Cardiac muscle cell (in vitro differentiated cells and primary cell): ENCODE measurements around the gene TRIO. TPM values are rescaled to one million over a fixed set of nuclear protein-coding genes. Genes with fewer than 3 reads are reported as not detected.
A peak's percentile ranks its signal among the peaks of the same experiment; 100 is the strongest.

Experiments
- DNase-seq, 2 donors: peaks; one replicate each; pipeline versions ENCODE4 v3.0.0 to v3.0.0-alpha.2; 2010 to 2017; ENCODE audit warnings: low read depth in 1 of 2, low spot score in 1 of 2
- H3K27ac ChIP-seq: fragments of 200-600 bp; sonication (generic); 2 replicates; pipeline ENCODE4 v1.5.1; 2016
- H3K27me3 ChIP-seq: fragments of 200-600 bp; sonication (generic); 2 replicates; pipeline ENCODE4 v1.6.0; 2016; ENCODE audit warnings: control low read depth
- H3K36me3 ChIP-seq: fragments of 200-600 bp; sonication (generic); 2 replicates; pipeline ENCODE4 v1.5.1; 2016; ENCODE audit warnings: control low read depth
- H3K4me1 ChIP-seq: fragments of 200-600 bp; sonication (generic); 2 replicates; pipeline ENCODE4 v1.8.1; 2017; ENCODE audit warnings: low read depth, mild to moderate bottlenecking, mixed run types
- H3K4me3 ChIP-seq: fragments of 200-600 bp; sonication (generic); 2 replicates; pipeline ENCODE4 v1.5.1; 2016; ENCODE audit warnings: mild to moderate bottlenecking
- H3K9me3 ChIP-seq: fragments of 200-600 bp; sonication (generic); 2 replicates; pipeline ENCODE4 v1.5.1; 2017; ENCODE audit warnings: low read depth, mild to moderate bottlenecking, control low read depth
- polyA plus RNA-seq: library from polyadenylated mRNA; unstranded; fragments of >200 nt; fragmentation: Nextera tagmentation; extraction: Ambion mirVana; gene quantifications from 2 replicates; pipeline ENCODE4 v1.2.1, GENCODE V29; 2016
- total RNA-seq: library from RNA; depleted of rRNA; stranded (reverse); fragments of >200 nt; gene quantifications from 2 replicates; pipeline ENCODE4 v1.2.3, GENCODE V29; 2016
- TF ChIP-seq, protein P1 (sequence below): IDR thresholded peaks from 2 replicates; pipeline ENCODE4 v1.5.1; 2012; ENCODE audit warnings: low read depth, mild to moderate bottlenecking, low read length

The TRIO gene
- total and polyA plus RNA-seq, 2 experiments from 2014 or later: 15.5 to 104 TPM

DNA sequence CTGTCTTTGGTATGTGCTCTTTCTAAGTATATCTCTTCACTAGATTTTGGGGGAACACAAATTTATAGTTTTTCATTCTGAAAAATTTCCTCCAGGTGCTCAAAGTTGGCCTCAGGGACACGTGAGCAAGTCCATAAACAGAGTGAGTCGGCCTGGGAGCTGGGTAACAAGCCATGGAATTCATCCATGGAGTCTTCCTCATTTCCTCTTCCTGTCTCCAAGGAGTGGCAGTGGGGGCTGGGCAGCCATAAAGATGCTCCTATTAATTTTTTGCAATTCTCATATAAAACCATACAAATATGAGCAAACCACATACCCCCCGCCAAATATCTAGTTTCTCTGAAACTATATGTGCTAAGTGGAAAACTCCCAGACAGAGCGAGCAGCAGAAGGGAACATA lies 301.9 kb downstream of the TRIO start:
- Histone ChIP-seq H3K27ac (peak overlapping the region; percentile 74), H3K27me3 (no peaks in the 10 kb centered on the region), H3K9me3 (no peaks in the 10 kb centered on the region), H3K36me3 (no peaks in the 10 kb centered on the region), H3K4me1 (peaks cover 15% of the 10 kb centered on the region), H3K4me3 (no peak overlapping the region)
- TF ChIP-seq, protein P1, sequence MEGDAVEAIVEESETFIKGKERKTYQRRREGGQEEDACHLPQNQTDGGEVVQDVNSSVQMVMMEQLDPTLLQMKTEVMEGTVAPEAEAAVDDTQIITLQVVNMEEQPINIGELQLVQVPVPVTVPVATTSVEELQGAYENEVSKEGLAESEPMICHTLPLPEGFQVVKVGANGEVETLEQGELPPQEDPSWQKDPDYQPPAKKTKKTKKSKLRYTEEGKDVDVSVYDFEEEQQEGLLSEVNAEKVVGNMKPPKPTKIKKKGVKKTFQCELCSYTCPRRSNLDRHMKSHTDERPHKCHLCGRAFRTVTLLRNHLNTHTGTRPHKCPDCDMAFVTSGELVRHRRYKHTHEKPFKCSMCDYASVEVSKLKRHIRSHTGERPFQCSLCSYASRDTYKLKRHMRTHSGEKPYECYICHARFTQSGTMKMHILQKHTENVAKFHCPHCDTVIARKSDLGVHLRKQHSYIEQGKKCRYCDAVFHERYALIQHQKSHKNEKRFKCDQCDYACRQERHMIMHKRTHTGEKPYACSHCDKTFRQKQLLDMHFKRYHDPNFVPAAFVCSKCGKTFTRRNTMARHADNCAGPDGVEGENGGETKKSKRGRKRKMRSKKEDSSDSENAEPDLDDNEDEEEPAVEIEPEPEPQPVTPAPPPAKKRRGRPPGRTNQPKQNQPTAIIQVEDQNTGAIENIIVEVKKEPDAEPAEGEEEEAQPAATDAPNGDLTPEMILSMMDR: no peak
- DNase-seq: no peak

DNA sequence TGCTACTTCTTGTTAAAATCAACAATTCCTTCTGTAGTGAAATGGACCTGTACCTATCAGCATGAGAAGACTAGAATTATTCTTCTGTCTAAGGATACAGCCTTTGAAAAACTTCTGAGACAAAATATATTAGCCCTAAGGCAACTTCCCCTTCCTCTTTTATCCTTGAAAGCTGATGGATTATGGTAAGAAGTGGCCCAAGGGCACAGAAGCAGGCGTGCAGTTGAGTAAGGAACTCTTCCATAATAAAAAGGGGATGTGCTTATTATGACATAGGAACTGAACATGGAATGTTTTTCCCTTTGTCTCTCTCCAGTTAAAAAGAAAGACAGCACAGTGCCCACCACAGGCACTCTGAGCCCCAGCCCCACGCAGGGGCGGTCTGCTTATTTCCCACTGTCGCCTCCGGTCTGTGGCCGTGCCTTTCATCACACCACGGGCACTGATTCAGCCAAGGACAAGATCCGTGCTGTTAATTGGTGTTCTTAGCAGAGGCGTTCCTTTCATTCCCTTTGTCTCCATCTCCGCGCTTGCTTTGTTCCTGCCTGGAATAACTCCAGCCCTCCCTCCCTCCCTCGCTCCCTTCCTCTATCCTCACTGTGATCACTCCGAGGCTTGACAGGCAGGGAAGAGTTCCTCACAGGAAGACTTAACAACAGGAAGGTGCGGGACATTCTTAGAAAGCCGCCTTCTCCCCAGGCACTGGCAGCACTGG lies 302.6 kb downstream of the TRIO start:
- TF ChIP-seq, protein P1: no peak
- Histone ChIP-seq H3K36me3 (no peaks in the 10 kb centered on the region), H3K9me3 (no peaks in the 10 kb centered on the region), H3K4me1 (peaks cover 15% of the 10 kb centered on the region), H3K4me3 (no peak overlapping the region), H3K27ac (peak overlapping the region; percentile 74), H3K27me3 (no peaks in the 10 kb centered on the region)
- peak; percentile 50 to 76 for DNase-seq

DNA sequence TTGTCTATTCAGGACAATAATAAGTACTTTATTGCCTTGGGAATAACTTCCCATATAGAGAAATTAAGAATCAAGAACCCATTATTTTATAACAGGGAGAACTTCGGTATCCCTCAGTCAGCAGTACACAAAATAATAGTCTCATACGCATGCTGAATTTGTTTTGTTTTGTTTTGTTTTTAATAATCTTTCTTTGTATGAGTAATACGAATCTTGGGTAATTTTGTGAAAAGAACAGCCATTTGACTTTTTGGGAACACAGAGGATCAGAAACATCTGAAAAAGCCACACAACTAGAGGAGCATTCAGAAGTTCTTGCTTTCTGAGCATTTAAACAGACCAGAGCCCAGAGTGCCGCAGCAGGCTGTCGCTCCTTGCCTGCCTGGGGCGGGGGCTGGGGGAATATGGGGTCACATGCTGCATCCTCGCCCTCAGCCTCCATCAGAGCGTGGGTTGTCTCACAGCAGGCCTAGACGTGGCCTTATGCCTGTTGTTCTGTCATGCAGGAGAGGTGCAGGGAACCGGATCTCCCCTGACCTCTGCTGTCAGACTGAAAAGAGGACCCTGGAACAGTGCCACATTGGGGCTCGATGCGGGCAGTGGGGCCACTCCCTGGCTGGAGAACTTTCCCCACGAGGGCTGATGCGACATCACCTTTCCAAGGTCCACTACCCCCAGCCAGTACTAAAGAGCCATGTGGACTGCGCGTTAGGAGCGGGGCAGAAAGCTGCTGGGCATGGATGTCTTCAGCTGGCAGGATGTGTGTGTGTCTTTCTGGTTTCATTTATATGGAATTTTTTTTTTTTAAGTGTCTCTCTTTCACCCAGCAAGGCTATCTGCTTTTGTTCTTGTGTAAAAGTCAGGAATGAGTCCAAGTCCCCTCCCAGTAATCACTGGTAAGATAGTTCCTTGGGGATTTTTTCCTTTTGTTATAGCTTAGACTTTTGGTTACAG lies 305.1 kb downstream of the TRIO start:
- Histone ChIP-seq H3K4me1 (peaks cover 18% of the 10 kb centered on the region), H3K9me3 (no peaks in the 10 kb centered on the region), H3K27ac (peak overlapping the region; percentile 41), H3K36me3 (no peaks in the 10 kb centered on the region), H3K4me3 (no peak overlapping the region), H3K27me3 (no peaks in the 10 kb centered on the region)
- DNase-seq: peak; percentile 18 to 84
- TF ChIP-seq, protein P1: no peak

DNA sequence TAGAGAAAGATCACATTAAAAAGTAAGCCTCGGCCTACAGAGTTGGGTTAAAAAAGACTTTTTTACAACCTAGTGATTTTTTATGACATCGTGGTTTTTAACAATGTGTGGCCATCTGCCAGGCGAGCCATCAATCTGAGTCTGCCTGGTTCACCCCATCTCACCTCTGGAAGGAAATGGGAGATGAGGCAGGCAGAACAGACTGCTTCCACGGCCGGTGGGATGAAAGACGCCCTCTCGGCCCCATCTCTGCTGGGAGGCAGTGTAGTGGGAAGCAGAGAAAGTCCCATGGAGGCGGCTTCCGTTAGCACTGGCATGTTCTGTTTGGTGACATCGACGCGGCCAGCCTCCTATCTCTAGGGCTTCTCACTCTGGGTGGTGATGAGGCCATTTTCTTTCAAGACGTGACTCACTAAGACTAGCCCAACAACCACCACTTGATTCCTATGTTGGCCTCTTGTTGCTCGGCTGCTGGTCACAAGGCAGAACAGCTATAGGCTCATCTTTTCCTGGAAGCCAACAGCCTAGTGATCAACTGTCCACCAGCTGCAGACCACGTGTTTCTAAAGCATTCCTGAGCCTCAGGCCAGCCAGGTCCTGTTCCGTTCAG lies 306.0 kb downstream of the TRIO start:
- peak in 1 of 2 donors; percentile 90 for DNase-seq
- no peaks in the 10 kb centered on the region for H3K27me3 ChIP-seq
- TF ChIP-seq, protein P1: no peak
- H3K9me3 ChIP-seq: no peaks in the 10 kb centered on the region
- H3K4me1 ChIP-seq: peaks cover 18% of the 10 kb centered on the region
- no peak overlapping the region for H3K4me3 ChIP-seq
- H3K27ac ChIP-seq: no peak overlapping the region
- H3K36me3 ChIP-seq: no peaks in the 10 kb centered on the region

DNA sequence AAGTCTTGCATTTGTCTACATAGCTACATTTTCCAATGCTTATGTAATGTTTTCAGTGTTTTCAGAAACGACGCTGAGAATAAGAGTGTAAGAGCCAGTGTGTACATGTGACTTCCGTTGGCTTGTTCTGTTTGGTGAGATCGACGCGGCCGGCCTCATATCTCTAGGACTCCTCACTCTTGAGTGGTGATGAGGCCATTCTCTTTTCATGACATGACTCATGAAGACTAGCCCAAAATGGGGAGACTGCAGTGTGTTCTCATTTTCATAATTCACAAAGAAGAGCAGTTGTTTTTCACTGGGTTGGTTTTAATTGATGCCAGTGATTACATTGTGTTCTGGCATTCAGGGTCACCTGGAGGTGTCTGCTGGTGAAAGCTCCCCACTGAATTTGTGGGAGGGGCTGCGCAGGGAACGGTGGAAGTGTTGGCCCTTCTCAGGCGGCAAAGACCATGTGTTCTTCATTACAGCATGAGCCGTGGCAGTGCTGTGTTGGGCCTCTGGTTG lies 306.9 kb downstream of the TRIO start:
- Histone ChIP-seq H3K27me3 (no peaks in the 10 kb centered on the region), H3K4me3 (no peak overlapping the region), H3K9me3 (no peaks in the 10 kb centered on the region), H3K36me3 (no peaks in the 10 kb centered on the region), H3K27ac (no peak overlapping the region), H3K4me1 (peaks cover 16% of the 10 kb centered on the region)
- peak in 1 of 2 donors; percentile 96 for DNase-seq
- TF ChIP-seq, protein P1: no peak
